Activated CD8-positive, alpha-beta T cell treated with anti-CD3 and anti-CD28 coated beads for 36 hours (primary cell): ENCODE data around the gene NPHP4. TPM values are rescaled to one million over a fixed set of nuclear protein-coding genes. Genes with fewer than 3 reads are reported as not detected.
"Not testable (repeated sequence)": the region's sequence is repeated elsewhere in the genome, so short reads cannot be mapped to it uniquely, and the experiment has no call there.

Experiments
- ATAC-seq: fragments of 200-7000 bp; cut with Tn5 transposase; one replicate; pipeline ENCODE4 v1.10.0; 2021; ENCODE audit warnings: mild to moderate bottlenecking, moderate library complexity
- CTCF ChIA-PET: fragments of 350-600 bp; sonication (Branson Sonifier 250); formaldehyde crosslinking; loops from one replicate; lab custom pipeline; 2021; ENCODE audit warnings: antibody characterized with exemption; lab: Charles Lee
- POLR2A ChIA-PET: fragments of 350-600 bp; sonication (Branson Sonifier 250); formaldehyde crosslinking; loops from one replicate; lab custom pipeline; 2021; ENCODE audit warnings: antibody characterized with exemption; lab: Charles Lee
- DNase-seq: peaks from one replicate; pipeline ENCODE4 v3.0.0-alpha.2; 2020
- H3K27ac Mint-ChIP-seq: one replicate; pipeline ENCODE4 v1.8.0; 2021; ENCODE audit warnings: mild to moderate bottlenecking, mixed read lengths
- H3K27me3 Mint-ChIP-seq: one replicate; pipeline ENCODE4 v1.8.0; 2021; ENCODE audit warnings: mixed read lengths
- H3K36me3 Mint-ChIP-seq: one replicate; pipeline ENCODE4 v1.8.0; 2021; ENCODE audit warnings: low read depth, mixed read lengths
- H3K4me1 Mint-ChIP-seq: one replicate; pipeline ENCODE4 v1.8.0; 2021; ENCODE audit warnings: low read depth, mixed read lengths
- H3K4me3 Mint-ChIP-seq: one replicate; pipeline ENCODE4 v1.8.0; 2021; ENCODE audit warnings: mild to moderate bottlenecking, moderate library complexity, mixed read lengths
- H3K9me3 Mint-ChIP-seq: one replicate; pipeline ENCODE4 v1.8.0; 2021; ENCODE audit warnings: mixed read lengths
- CTCF ChIP-seq: fragments of 200-600 bp; IDR thresholded peaks from one replicate; pipeline ENCODE4 v1.8.0; 2022; ENCODE audit warnings: antibody characterized with exemption, mild to moderate bottlenecking
- intact Hi-C: fragments of 100-400 bp; cut with micrococcal nuclease; formaldehyde crosslinking; loops from one replicate; pipeline ENCODE4 v1.10.0; 2022
- total RNA-seq, 2 experiments: library from RNA; stranded (reverse); gene quantifications; one replicate each; pipeline ENCODE4 v1.2.3, GENCODE V29; 2021

The NPHP4 gene
- total RNA-seq, 2 experiments from 2014 or later = 16.5 to 16.8 TPM

- H3K4me1 Mint-ChIP-seq = peaks cover 12% of the 10 kb centered on the region
- ChIA-PET POLR2A (no interaction called here), CTCF (no interaction called here)
- H3K36me3 Mint-ChIP-seq = peaks cover 8% of the 10 kb centered on the region
- TF ChIP-seq CTCF = no peak
- H3K9me3 Mint-ChIP-seq = peaks cover 3% of the 10 kb centered on the region
- ATAC-seq = no peak
- no peaks in the 10 kb centered on the region for H3K27me3 Mint-ChIP-seq
- intact Hi-C loops = no loop called here
- no peak overlapping the region for H3K4me3 Mint-ChIP-seq
- no peak for DNase-seq
- no peak overlapping the region for H3K27ac Mint-ChIP-seq
Observed at GRCh38 chr1:6022193-6022592, 30.0 kb upstream of the NPHP4 start.

GRCh38 chr1:6019166-6019845 is 27.1 kb upstream of the NPHP4 start:
- ChIA-PET POLR2A (interaction anchor here (0.9 to 1.8 kb wide), 2 partner anchors 8 to 16 kb away, joined by 3 to 5 read pairs; no protein-coding TSS in a partner anchor), CTCF (interaction anchor here (1.8 kb wide), 1 partner anchor 9 kb away, joined by 5 read pairs; no protein-coding TSS in a partner anchor)
- H3K27me3 Mint-ChIP-seq = no peaks in the 10 kb centered on the region
- H3K36me3 Mint-ChIP-seq = no peaks in the 10 kb centered on the region
- no peak overlapping the region for H3K27ac Mint-ChIP-seq
- no peak for TF ChIP-seq CTCF
- no peak overlapping the region for H3K4me3 Mint-ChIP-seq
- ATAC-seq (no peak), DNase-seq (no peak)
- intact Hi-C loops = no loop called here
- H3K4me1 Mint-ChIP-seq = no peaks in the 10 kb centered on the region
- H3K9me3 Mint-ChIP-seq = peaks cover 3% of the 10 kb centered on the region

GRCh38 chr1:6017654-6018053 is 25.4 kb upstream of the NPHP4 start:
- H3K4me3 Mint-ChIP-seq, H3K36me3 Mint-ChIP-seq, ATAC-seq, H3K9me3 Mint-ChIP-seq, DNase-seq, H3K27ac Mint-ChIP-seq, CTCF ChIA-PET, H3K27me3 Mint-ChIP-seq, intact Hi-C loops, H3K4me1 Mint-ChIP-seq: not testable (repeated sequence)
- POLR2A ChIA-PET = interaction anchor here (0.7 to 1.8 kb wide), 6 partner anchors 9 to 78 kb away, joined by 3 to 5 read pairs (median 4); no protein-coding TSS in a partner anchor

- no peaks in the 10 kb centered on the region for H3K36me3 Mint-ChIP-seq
- H3K4me3 Mint-ChIP-seq = no peak overlapping the region
- H3K27me3 Mint-ChIP-seq = no peaks in the 10 kb centered on the region
- ATAC-seq (no peak), DNase-seq (no peak)
- H3K9me3 Mint-ChIP-seq = no peaks in the 10 kb centered on the region
- CTCF ChIA-PET = interaction anchor here (1.3 to 1.6 kb wide), 2 partner anchors 23 to 26 kb away, joined by 3 to 4 read pairs; no protein-coding TSS in a partner anchor
- H3K27ac Mint-ChIP-seq = no peak overlapping the region
- TF ChIP-seq CTCF = no peak
- POLR2A ChIA-PET = interaction anchor here (1.1 to 1.5 kb wide), 3 partner anchors 10 to 77 kb away, joined by 3 to 4 read pairs (median 4); no protein-coding TSS in a partner anchor
- H3K4me1 Mint-ChIP-seq = peaks cover 7% of the 10 kb centered on the region
- intact Hi-C loops = no loop called here
Observed at GRCh38 chr1:6016191-6016865, 24.1 kb upstream of the NPHP4 start.

- no peaks in the 10 kb centered on the region for H3K36me3 Mint-ChIP-seq
- ATAC-seq (no peak), DNase-seq (no peak)
- intact Hi-C loops = no loop called here
- ChIA-PET POLR2A (interaction anchor here (1.2 to 1.3 kb wide), 2 partner anchors 12 to 20 kb away, joined by 3 to 4 read pairs; no protein-coding TSS in a partner anchor), CTCF (no interaction called here)
- H3K9me3 Mint-ChIP-seq = no peaks in the 10 kb centered on the region
- H3K27ac Mint-ChIP-seq = no peak overlapping the region
- TF ChIP-seq CTCF = no peak
- H3K27me3 Mint-ChIP-seq = no peaks in the 10 kb centered on the region
- no peak overlapping the region for H3K4me3 Mint-ChIP-seq
- peaks cover 12% of the 10 kb centered on the region for H3K4me1 Mint-ChIP-seq
Observed at GRCh38 chr1:6014130-6014999, 22.1 kb upstream of the NPHP4 start.
